HepG2 (cell line): ENCODE results near the gene ZSWIM7. TPM values are rescaled to one million over a fixed set of nuclear protein-coding genes. Genes with fewer than 3 reads are reported as not detected.

Source experiments
- ATAC-seq: fragments of 200-7000 bp; cut with Tn5 transposase; 3 replicates; pipeline ENCODE4 v1.9.1; 2020; ENCODE audit warnings: mild to moderate bottlenecking, moderate library complexity
- BruUV-seq: library from RNA; stranded (reverse); fragments of 400-500 nt; replicated peaks from 2 replicates; lab custom pipeline; 2021; lab: Mats Ljungman, UMichigan
- CTCF ChIA-PET: fragments of 300-600 bp; formaldehyde crosslinking; extraction: SDS; loops from one replicate; lab custom pipeline; 2021; ENCODE audit warnings: low total read pairs, inconsistent platforms, low intra/inter-chr PET ratio; lab: Yijun Ruan, JAX
- POLR2A ChIA-PET: fragments of 350-600 bp; sonication (Branson Sonifier 250); formaldehyde crosslinking; loops from one replicate; lab custom pipeline; 2020; ENCODE audit warnings: antibody characterized with exemption, inconsistent platforms; lab: Yijun Ruan, JAX
- DNase-seq: peaks from one replicate; pipeline ENCODE4 v3.0.0-alpha.2; 2015; ENCODE audit warnings: low spot score
- FAIRE-seq: peaks from 3 replicates; lab custom pipeline; 2011; peaks lifted over from hg19 to GRCh38; lab: Jason Lieb, UNC
- H2AFZ ChIP-seq: one replicate; pipeline ENCODE4 v1.6.1; 2011; ENCODE audit warnings: low read length, inconsistent platforms
- H3K27ac ChIP-seq: fragments of 300-600 bp; 3 replicates; pipeline ENCODE4 v1.8.0; 2011; ENCODE audit warnings: mixed run types, mild to moderate bottlenecking, mixed read lengths, low read length, inconsistent platforms; ENCODE audit not compliant: insufficient read depth; ENCODE audit errors: extremely low read length
- H3K27me3 ChIP-seq, 2 experiments: fragments of 200-600 bp in 1 of 2; 2 replicates in 1 of 2; 3 replicates in 1 of 2; pipeline versions ENCODE4 v1.6.0 to v1.8.0; 2011; ENCODE audit warnings: low read length in 2 of 2, mild to moderate bottlenecking in 2 of 2, moderate library complexity in 2 of 2, inconsistent platforms in 1 of 2; ENCODE audit not compliant: insufficient read depth in 2 of 2, control insufficient read depth in 1 of 2
- H3K36me3 ChIP-seq, 2 experiments: fragments of 200-600 bp in 1 of 2; replicated peaks in 1 of 2; 2 replicates in 1 of 2; 3 replicates in 1 of 2; pipeline versions ENCODE4 v1.5.1 to v1.8.0; 2011; ENCODE audit warnings: low read length in 2 of 2, inconsistent platforms in 1 of 2; ENCODE audit not compliant: insufficient read depth in 2 of 2, control insufficient read depth in 1 of 2
- H3K4me1 ChIP-seq: 2 replicates; pipeline ENCODE4 v1.5.1; 2012; ENCODE audit warnings: low read length, inconsistent platforms; ENCODE audit not compliant: insufficient read depth
- H3K4me2 ChIP-seq: 2 replicates; pipeline ENCODE4 v1.6.0; 2011; ENCODE audit warnings: low read depth, low read length, inconsistent platforms
- H3K4me3 ChIP-seq, 3 experiments: fragments of 200-600 bp in 1 of 3; sonication (generic), shearing (Covaris generic) in 1 of 3; replicated peaks in 1 of 3; 2 replicates each; pipeline ENCODE4 v1.5.1; 2011 to 2016; ENCODE audit warnings: low read length in 3 of 3, inconsistent platforms in 2 of 3, low read depth in 2 of 3, mild to moderate bottlenecking in 2 of 3, control low read depth in 1 of 3, mixed read lengths in 1 of 3; ENCODE audit not compliant: insufficient read depth in 1 of 3
- H3K79me2 ChIP-seq: one replicate; pipeline ENCODE4 v1.6.1; 2011; ENCODE audit warnings: low read length, inconsistent platforms; ENCODE audit not compliant: insufficient read depth
- H3K9ac ChIP-seq: 2 replicates; pipeline ENCODE4 v1.6.0; 2011; ENCODE audit warnings: mild to moderate bottlenecking, low read depth, low read length, inconsistent platforms; ENCODE audit not compliant: insufficient read depth
- H3K9me3 ChIP-seq: 2 replicates; pipeline ENCODE4 v1.5.1; 2012; ENCODE audit warnings: mild to moderate bottlenecking, low read length
- H4K20me1 ChIP-seq: 2 replicates; pipeline ENCODE4 v1.6.0; 2011; ENCODE audit warnings: inconsistent platforms, mild to moderate bottlenecking, low read length, moderate library complexity; ENCODE audit not compliant: insufficient read depth
- ARID5B ChIP-seq: IDR thresholded peaks from 2 replicates; pipeline ENCODE4 v1.4.0; 2020; ENCODE audit warnings: mild to moderate bottlenecking, missing genetic modification reagents
- MEIS1 ChIP-seq: sonication (generic); formaldehyde crosslinking; IDR thresholded peaks from 2 replicates; pipeline ENCODE4 v1.9.0; 2021; ENCODE audit warnings: mild to moderate bottlenecking, missing genetic modification reagents, moderate library complexity, borderline replicate concordance
- MXI1 ChIP-seq: IDR thresholded peaks from 3 replicates; pipeline ENCODE4 v1.6.1; 2012; ENCODE audit warnings: low read depth, low read length, inconsistent platforms, borderline replicate concordance
- RBM22 ChIP-seq: fragments of 200-400 bp; formaldehyde crosslinking; optimal IDR thresholded peaks from 2 replicates; pipeline ENCODE3; 2017; ENCODE audit warnings: mild to moderate bottlenecking, low read length, moderate library complexity
- RCOR2 ChIP-seq: IDR thresholded peaks from 2 replicates; pipeline ENCODE4 v1.6.1; 2016; ENCODE audit warnings: missing biosample characterization, missing genetic modification reagents
- TEAD3 ChIP-seq: optimal IDR thresholded peaks from 2 replicates; pipeline ENCODE3; 2016; ENCODE audit warnings: borderline replicate concordance
- ZBTB3 ChIP-seq: sonication (generic); formaldehyde crosslinking; IDR thresholded peaks from 2 replicates; pipeline ENCODE4 v1.4.0; 2020; ENCODE audit warnings: low read depth, mild to moderate bottlenecking, moderate library complexity, missing genetic modification reagents, borderline replicate concordance
- ZNF142 ChIP-seq: sonication (generic); formaldehyde crosslinking; IDR thresholded peaks from 2 replicates; pipeline ENCODE4 v1.4.0; 2020; ENCODE audit warnings: missing genetic modification reagents
- ZNF235 ChIP-seq: sonication (generic); formaldehyde crosslinking; IDR thresholded peaks from 2 replicates; pipeline ENCODE4 v1.8.1; 2023; ENCODE audit warnings: mild to moderate bottlenecking, missing genetic modification reagents, borderline replicate concordance
- ZNF282 ChIP-seq: fragments of 450-650 bp; IDR thresholded peaks from 2 replicates; pipeline ENCODE4 v1.6.1; 2018; ENCODE audit not compliant: partially characterized antibody
- ZNF616 ChIP-seq: sonication (generic); formaldehyde crosslinking; IDR thresholded peaks from 2 replicates; pipeline ENCODE4 v1.5.0; 2020; ENCODE audit warnings: low read depth, mild to moderate bottlenecking, missing genetic modification reagents
- ZNF720 ChIP-seq: sonication (generic); formaldehyde crosslinking; IDR thresholded peaks from 2 replicates; pipeline ENCODE4 v1.4.0; 2020; ENCODE audit warnings: missing genetic modification reagents
- WGBS: methylation state at CpG from one replicate; pipeline ENCODE4 v1.1.6; 2017; ENCODE audit warnings: low lambda C conversion rate; 5-methylcytosine and 5-hydroxymethylcytosine counted together
- in situ Hi-C: cut with HindIII; loops from 2 replicates; pipeline ENCODE4 v1.10.0; 2017; ENCODE audit warnings: low pct_unique_long_range_greater_than_20kb; ENCODE audit not compliant: extremely low pct_ligation_motif_present
- intact Hi-C: fragments of 100-400 bp; cut with micrococcal nuclease; formaldehyde crosslinking; loops from one replicate; pipeline ENCODE4 v1.10.0; 2022; ENCODE audit not compliant: unreplicated experiment
- polyA plus RNA-seq, 8 experiments: library from polyadenylated mRNA; depleted of rRNA in 3 of 8; stranded (reverse) in 7 of 8; unstranded in 1 of 8; fragments of >200 nt; fragmentation: Illumina TruSeq in 4 of 8; extraction: Trizol in 4 of 8; gene quantifications; 2 replicates each; pipeline versions ENCODE4 v1.2.1 to v1.2.3, GENCODE V29; 2011 to 2016; ENCODE audit warnings: low read depth in 4 of 8, missing spikeins in 1 of 8, mixed read lengths in 1 of 8; ENCODE audit not compliant: insufficient read depth in 1 of 8
- total RNA-seq, 5 experiments: library from RNA; depleted of rRNA; stranded (reverse); fragments of >200 nt; fragmentation: Illumina TruSeq; extraction: Trizol; gene quantifications; 2 replicates each; pipeline ENCODE4 v1.2.3, GENCODE V29; 2016; ENCODE audit warnings: low read depth in 1 of 5
- TF ChIP-seq, protein P1 (sequence below): sonication (generic); formaldehyde crosslinking; IDR thresholded peaks from 2 replicates; pipeline ENCODE4 v1.4.0; 2020; ENCODE audit warnings: missing genetic modification reagents, mild to moderate bottlenecking, borderline replicate concordance

Gene ZSWIM7
- total and polyA plus RNA-seq, 2 of the 13 experiments (the other 11 are each of a cell fraction or from before 2014, with no cell fraction given): 13.1 to 28.1 TPM

DNA sequence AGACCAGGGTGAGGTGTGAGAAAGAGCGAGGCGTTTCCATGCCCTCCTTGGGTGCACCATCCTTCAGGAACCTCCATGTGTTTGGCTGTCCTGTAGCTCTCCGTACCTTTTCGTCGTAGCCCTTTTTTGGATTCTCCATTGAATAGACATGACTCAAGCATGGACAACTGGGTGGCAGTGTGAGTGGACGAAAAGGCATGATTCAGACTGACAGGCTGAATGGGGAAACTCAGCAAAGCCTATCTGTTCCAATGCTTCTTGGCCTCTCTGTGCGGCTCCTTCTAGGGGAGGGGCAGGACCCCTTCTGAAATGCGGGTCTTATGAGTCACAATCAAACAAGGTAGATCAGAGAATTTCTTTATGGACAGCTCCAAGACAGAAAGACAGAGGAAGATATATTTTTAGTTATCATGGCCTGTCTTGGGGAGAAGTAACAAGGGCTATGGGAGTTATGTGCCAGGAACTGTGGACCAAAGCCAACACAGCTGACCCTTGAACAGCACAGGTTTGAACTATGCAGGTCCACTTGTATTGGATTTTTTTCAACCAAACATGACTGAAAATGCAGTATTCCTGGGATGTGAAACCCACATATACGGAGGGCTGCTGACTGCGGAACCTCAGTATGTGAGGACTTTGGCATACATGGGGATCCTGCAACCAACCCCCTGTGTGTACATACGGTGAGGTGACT is 31.7 kb downstream of the ZSWIM7 start:
- 79% methylated on average over 11 of the region's 11 CpGs for WGBS
- POLR2A ChIA-PET: no interaction called here
- TF ChIP-seq ZNF235 (CRISPR knock-in tag) (no peak), RCOR2 (CRISPR knock-in tag) (no peak), RBM22 (no peak), ZNF616 (CRISPR knock-in tag) (no peak), ZBTB3 (CRISPR knock-in tag) (no peak), ARID5B (CRISPR knock-in tag) (peak; percentile 30; the same call in 1 of the 2 replicates), MXI1 (no peak), TEAD3 (CRISPR knock-in tag) (peak; percentile 45), ZNF142 (CRISPR knock-in tag) (no peak), MEIS1 (CRISPR knock-in tag) (no peak), ZNF282 (no peak), ZNF720 (CRISPR knock-in tag) (no peak)
- TF ChIP-seq, protein P1, sequence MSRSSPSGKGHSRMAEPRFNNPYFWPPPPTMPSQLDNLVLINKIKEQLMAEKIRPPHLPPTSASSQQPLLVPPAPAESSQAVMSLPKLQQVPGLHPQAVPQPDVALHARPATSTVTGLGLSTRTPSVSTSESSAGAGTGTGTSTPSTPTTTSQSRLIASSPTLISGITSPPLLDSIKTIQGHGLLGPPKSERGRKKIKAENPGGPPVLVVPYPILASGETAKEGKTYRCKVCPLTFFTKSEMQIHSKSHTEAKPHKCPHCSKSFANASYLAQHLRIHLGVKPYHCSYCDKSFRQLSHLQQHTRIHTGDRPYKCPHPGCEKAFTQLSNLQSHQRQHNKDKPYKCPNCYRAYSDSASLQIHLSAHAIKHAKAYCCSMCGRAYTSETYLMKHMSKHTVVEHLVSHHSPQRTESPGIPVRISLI: peak; percentile 48; the same call in 1 of the 2 replicates

More for the DNA sequence above, 31.7 kb downstream of the ZSWIM7 start:
- Histone ChIP-seq H3K4me1 (peaks cover 50% of the 10 kb centered on the region), H3K4me3 (no peak overlapping the region), H2AFZ (no peak overlapping the region), H3K79me2 (peaks cover 27% of the 10 kb centered on the region), H3K9ac (no peak overlapping the region), H3K27me3 (no peaks in the 10 kb centered on the region), H4K20me1 (no peaks in the 10 kb centered on the region), H3K36me3 (peaks cover 0 to 2% of the 10 kb centered on the region in 2 experiments; a peak in 2 of 5 replicates), H3K4me2 (peak overlapping the region; percentile 5; the same call in 1 of the 2 replicates), H3K27ac (peak overlapping the region; percentile 1), H3K9me3 (no peaks in the 10 kb centered on the region)
- CTCF ChIA-PET: no interaction called here
- in situ Hi-C loops: no loop called here
- no TSS peak for BruUV-seq
- ATAC-seq (peak; percentile 29), DNase-seq (peak; percentile 44), FAIRE-seq (peak; percentile 28)
- intact Hi-C loops: no loop called here
